GM13977 (cell line): ENCODE data around the gene ACSF3.

Experiments used
- DNase-seq: peaks from one replicate; pipeline ENCODE4 v3.0.0; 2012; ENCODE audit warnings: low spot score
- CTCF ChIP-seq: IDR thresholded peaks from 2 replicates; pipeline ENCODE4 v1.5.1; 2012; ENCODE audit warnings: mild to moderate bottlenecking, control low read depth; ENCODE audit not compliant: insufficient read depth; ENCODE audit errors: extremely low read depth, missing control alignments
- in situ Hi-C: fragments of 300-500 bp; cut with MboI; formaldehyde crosslinking; loops from one replicate; pipeline ENCODE4 v1.12.0; 2022; ENCODE audit warnings: low sequenced_read_pairs, low pct_unique_long_range_greater_than_20kb, mixed read lengths, inconsistent platforms; ENCODE audit not compliant: unreplicated experiment

The ACSF3 gene

GRCh38 chr16:89061590-89062380 lies 31.9 kb upstream of the ACSF3 start:
- in situ Hi-C loops: no loop called here
- no peak for DNase-seq
- no peak for TF ChIP-seq CTCF

GRCh38 chr16:89062389-89063345 lies 31.0 kb upstream of the ACSF3 start:
- in situ Hi-C loops: no loop called here
- no peak for TF ChIP-seq CTCF
- no peak for DNase-seq

- in situ Hi-C loops: no loop called here
- no peak for DNase-seq
- TF ChIP-seq CTCF: no peak
Observed at GRCh38 chr16:89063768-89064320, 29.8 kb upstream of the ACSF3 start.

GRCh38 chr16:89064606-89065457 lies 28.8 kb upstream of the ACSF3 start:
- no peak for DNase-seq
- in situ Hi-C loops: no loop called here

GRCh38 chr16:89065458-89065822 lies 28.2 kb upstream of the ACSF3 start:
- TF ChIP-seq CTCF: no peak
- DNase-seq: no peak
- in situ Hi-C loops: no loop called here

More at GRCh38 chr16:89064606-89065457, 28.8 kb upstream of the ACSF3 start:
- TF ChIP-seq CTCF: no peak

- TF ChIP-seq CTCF: no peak
- DNase-seq: no peak
- in situ Hi-C loops: no loop called here
Observed at GRCh38 chr16:89066721-89067120, 26.9 kb upstream of the ACSF3 start.
